ENCODE data around the gene SORL1-AS1.
A peak's percentile ranks its signal among the peaks of the same experiment; 100 is the strongest.

Gene SORL1-AS1

DNA sequence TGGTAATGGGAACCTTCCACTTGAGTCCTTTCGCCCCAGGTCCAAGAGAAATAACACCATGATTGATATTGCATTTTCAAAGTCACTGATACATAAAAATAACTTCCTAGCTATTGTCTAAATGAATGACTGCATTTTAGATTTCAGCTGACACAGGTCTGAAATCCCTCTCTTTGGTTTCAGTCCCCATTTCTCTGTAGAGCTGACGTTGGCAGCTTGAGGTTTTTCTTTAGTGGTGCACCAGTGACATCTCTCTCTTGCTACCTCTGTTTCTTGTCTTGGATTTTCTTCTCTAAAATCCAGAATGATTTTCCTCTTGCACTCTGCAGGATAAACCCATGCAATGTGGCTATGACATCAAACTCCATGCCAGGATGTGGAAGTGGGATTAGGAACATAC, 32.4 kb downstream of the SORL1-AS1 start (continued):
- TF ChIP-seq, protein P1, sequence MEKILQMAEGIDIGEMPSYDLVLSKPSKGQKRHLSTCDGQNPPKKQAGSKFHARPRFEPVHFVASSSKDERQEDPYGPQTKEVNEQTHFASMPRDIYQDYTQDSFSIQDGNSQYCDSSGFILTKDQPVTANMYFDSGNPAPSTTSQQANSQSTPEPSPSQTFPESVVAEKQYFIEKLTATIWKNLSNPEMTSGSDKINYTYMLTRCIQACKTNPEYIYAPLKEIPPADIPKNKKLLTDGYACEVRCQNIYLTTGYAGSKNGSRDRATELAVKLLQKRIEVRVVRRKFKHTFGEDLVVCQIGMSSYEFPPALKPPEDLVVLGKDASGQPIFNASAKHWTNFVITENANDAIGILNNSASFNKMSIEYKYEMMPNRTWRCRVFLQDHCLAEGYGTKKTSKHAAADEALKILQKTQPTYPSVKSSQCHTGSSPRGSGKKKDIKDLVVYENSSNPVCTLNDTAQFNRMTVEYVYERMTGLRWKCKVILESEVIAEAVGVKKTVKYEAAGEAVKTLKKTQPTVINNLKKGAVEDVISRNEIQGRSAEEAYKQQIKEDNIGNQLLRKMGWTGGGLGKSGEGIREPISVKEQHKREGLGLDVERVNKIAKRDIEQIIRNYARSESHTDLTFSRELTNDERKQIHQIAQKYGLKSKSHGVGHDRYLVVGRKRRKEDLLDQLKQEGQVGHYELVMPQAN (conservative IDR thresholded peaks at IDR 0.05) = no peak
- TF ChIP-seq, protein P2, sequence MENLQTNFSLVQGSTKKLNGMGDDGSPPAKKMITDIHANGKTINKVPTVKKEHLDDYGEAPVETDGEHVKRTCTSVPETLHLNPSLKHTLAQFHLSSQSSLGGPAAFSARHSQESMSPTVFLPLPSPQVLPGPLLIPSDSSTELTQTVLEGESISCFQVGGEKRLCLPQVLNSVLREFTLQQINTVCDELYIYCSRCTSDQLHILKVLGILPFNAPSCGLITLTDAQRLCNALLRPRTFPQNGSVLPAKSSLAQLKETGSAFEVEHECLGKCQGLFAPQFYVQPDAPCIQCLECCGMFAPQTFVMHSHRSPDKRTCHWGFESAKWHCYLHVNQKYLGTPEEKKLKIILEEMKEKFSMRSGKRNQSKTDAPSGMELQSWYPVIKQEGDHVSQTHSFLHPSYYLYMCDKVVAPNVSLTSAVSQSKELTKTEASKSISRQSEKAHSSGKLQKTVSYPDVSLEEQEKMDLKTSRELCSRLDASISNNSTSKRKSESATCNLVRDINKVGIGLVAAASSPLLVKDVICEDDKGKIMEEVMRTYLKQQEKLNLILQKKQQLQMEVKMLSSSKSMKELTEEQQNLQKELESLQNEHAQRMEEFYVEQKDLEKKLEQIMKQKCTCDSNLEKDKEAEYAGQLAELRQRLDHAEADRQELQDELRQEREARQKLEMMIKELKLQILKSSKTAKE (IDR thresholded peaks at IDR 0.05; ENCODE audit: low read depth, poor library complexity, severe bottlenecking) = no peak
- TF ChIP-seq ESRRA (IDR thresholded peaks at IDR 0.05; ENCODE audit: low read length) (no peak), RUNX3 (IDR thresholded peaks at IDR 0.05; ENCODE audit: low read length) (peak; percentile 19; the same call in 1 of the 2 replicates)

DNA sequence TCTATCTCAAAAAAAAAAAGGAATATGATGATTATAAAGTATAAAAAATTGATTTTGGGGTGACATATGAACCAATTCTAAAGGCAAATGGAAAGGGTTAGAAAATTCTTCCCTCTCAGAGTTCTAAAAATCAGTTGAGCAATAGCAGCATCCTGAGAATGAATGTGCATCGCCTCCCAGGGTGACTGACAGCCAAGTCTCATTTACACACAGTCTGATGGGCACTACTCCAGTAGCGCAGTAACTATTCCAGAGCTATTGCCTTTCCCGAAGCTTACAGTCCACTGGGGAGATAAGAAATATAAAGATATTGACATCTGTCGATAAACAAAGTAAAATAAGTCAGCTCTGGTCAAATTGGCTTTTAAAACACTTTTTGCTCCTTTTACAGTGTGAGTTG, 32.9 kb downstream of the SORL1-AS1 start:
- Histone ChIP-seq H3K27me3 (replicated peaks in 1 of 2; ENCODE audit: control insufficient read depth in 2 of 2, insufficient read depth in 2 of 2, low read length in 1 of 2) (no peaks in the 10 kb centered on the region), H3K4me3 (no peak overlapping the region), H3K4me1 (ENCODE audit: control insufficient read depth, insufficient read depth, low read length) (peaks cover 56% of the 10 kb centered on the region), H2AFZ (ENCODE audit: control insufficient read depth, low read depth, low read length) (no peak overlapping the region), H3K4me2 (ENCODE audit: control insufficient read depth, insufficient read depth) (0 out of 2 replicates have a peak overlapping the region, but pooled peaks have one; percentile 7), H3K27ac (ENCODE audit: control insufficient read depth, insufficient read depth) (no peak overlapping the region), H3K36me3 (ENCODE audit: control insufficient read depth in 2 of 2, insufficient read depth in 2 of 2, low read length in 1 of 2) (no peaks in the 10 kb centered on the region), H3K9me3 (replicated peaks; ENCODE audit: control insufficient read depth, insufficient read depth, low read length) (no peaks in the 10 kb centered on the region; the same call in 2 of the 3 replicates), H3K9ac (ENCODE audit: control insufficient read depth, insufficient read depth, low read length) (no peak overlapping the region), H3K79me2 (ENCODE audit: control insufficient read depth, insufficient read depth, low read length) (no peaks in the 10 kb centered on the region), H4K20me1 (ENCODE audit: control insufficient read depth, insufficient read depth) (no peaks in the 10 kb centered on the region)
- BruUV-seq (replicated peaks) = no TSS peak
- POLR2A ChIA-PET = interaction anchor here (0.6 to 2.4 kb wide), 11 partner anchors 8 to 136 kb away, joined by 3 to 9 read pairs (median 3); no protein-coding TSS in a partner anchor
- ATAC-seq (no peak), DNase-seq (ENCODE audit: low read depth, low spot score) (no peak), FAIRE-seq (no peak)
- CTCF ChIA-PET = interaction anchor here (0.6 to 4.3 kb wide), 8 partner anchors 10 to 164 kb away, joined by 3 to 21 read pairs (median 3); no protein-coding TSS in a partner anchor
- intact Hi-C loops (cut with micrococcal nuclease; ENCODE audit: unreplicated experiment) (loop anchor here (5.0 kb wide), 3 partner anchors 32 to 83 kb away; partner anchors contain the start of genes SORL1 and SORL1-AS1), in situ Hi-C loops (cut with MboI) (no loop called here)
- RAD21 ChIA-PET (ENCODE audit: unreplicated experiment) = interaction anchor here (0.9 to 1.9 kb wide), 7 partner anchors 15 to 83 kb away, joined by 3 to 7 read pairs (median 4); no protein-coding TSS in a partner anchor
- WGBS (ENCODE audit: insufficient coverage, insufficient replicate concordance, low lambda C conversion rate, missing lambda C conversion rate) = 99% methylated on average over 4 of the region's 4 CpGs
- no peak for TF ChIP-seq NR2C2 (IDR thresholded peaks at IDR 0.05; ENCODE audit: borderline replicate concordance, control insufficient read depth, insufficient read length, low read depth)
- TF ChIP-seq ESRRA (IDR thresholded peaks at IDR 0.05; ENCODE audit: low read length) = no peak
- TF ChIP-seq, protein P3, sequence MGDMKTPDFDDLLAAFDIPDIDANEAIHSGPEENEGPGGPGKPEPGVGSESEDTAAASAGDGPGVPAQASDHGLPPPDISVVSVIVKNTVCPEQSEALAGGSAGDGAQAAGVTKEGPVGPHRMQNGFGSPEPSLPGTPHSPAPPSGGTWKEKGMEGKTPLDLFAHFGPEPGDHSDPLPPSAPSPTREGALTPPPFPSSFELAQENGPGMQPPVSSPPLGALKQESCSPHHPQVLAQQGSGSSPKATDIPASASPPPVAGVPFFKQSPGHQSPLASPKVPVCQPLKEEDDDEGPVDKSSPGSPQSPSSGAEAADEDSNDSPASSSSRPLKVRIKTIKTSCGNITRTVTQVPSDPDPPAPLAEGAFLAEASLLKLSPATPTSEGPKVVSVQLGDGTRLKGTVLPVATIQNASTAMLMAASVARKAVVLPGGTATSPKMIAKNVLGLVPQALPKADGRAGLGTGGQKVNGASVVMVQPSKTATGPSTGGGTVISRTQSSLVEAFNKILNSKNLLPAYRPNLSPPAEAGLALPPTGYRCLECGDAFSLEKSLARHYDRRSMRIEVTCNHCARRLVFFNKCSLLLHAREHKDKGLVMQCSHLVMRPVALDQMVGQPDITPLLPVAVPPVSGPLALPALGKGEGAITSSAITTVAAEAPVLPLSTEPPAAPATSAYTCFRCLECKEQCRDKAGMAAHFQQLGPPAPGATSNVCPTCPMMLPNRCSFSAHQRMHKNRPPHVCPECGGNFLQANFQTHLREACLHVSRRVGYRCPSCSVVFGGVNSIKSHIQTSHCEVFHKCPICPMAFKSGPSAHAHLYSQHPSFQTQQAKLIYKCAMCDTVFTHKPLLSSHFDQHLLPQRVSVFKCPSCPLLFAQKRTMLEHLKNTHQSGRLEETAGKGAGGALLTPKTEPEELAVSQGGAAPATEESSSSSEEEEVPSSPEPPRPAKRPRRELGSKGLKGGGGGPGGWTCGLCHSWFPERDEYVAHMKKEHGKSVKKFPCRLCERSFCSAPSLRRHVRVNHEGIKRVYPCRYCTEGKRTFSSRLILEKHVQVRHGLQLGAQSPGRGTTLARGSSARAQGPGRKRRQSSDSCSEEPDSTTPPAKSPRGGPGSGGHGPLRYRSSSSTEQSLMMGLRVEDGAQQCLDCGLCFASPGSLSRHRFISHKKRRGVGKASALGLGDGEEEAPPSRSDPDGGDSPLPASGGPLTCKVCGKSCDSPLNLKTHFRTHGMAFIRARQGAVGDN (IDR thresholded peaks at IDR 0.05) = no peak
- TF ChIP-seq RAD51 (IDR thresholded peaks at IDR 0.05) = no peak
- no peak for TF ChIP-seq TCF12 (IDR thresholded peaks at IDR 0.05; ENCODE audit: low read depth, low read length)
- no peak for TF ChIP-seq ZSCAN29 (IDR thresholded peaks at IDR 0.05)
- TF ChIP-seq BACH1 (IDR thresholded peaks at IDR 0.05; ENCODE audit: borderline replicate concordance) = no peak
- TF ChIP-seq ZBED1 (IDR thresholded peaks at IDR 0.05; ENCODE audit: borderline replicate concordance) = no peak
- SMC1A ChIA-PET (ENCODE audit: uncharacterized antibody, unreplicated experiment) = interaction anchor here (1.0 to 10.5 kb wide), 12 partner anchors 9 to 98 kb away, joined by 3 to 103 read pairs (median 8); no protein-coding TSS in a partner anchor
